NCI-H2196 (cell line): Measurements from ENCODE around the gene DPEP3.
"Not testable (repeated sequence)": the region's sequence is repeated elsewhere in the genome, so short reads cannot be mapped to it uniquely, and the experiment has no call there.

Experiments used
- DNase-seq: peaks from one replicate; lab custom pipeline; 2025; ENCODE audit not compliant: unreplicated experiment; lab: John Stamatoyannopoulos, UW

DPEP3 gene, protein sequence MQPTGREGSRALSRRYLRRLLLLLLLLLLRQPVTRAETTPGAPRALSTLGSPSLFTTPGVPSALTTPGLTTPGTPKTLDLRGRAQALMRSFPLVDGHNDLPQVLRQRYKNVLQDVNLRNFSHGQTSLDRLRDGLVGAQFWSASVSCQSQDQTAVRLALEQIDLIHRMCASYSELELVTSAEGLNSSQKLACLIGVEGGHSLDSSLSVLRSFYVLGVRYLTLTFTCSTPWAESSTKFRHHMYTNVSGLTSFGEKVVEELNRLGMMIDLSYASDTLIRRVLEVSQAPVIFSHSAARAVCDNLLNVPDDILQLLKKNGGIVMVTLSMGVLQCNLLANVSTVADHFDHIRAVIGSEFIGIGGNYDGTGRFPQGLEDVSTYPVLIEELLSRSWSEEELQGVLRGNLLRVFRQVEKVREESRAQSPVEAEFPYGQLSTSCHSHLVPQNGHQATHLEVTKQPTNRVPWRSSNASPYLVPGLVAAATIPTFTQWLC

GRCh38 chr16:67979955-67980678 lies at the start of gene DPEP3:
Gene DPEP3, minus strand, starts transcription at chr16:67980499. Its CDS starts 119 bp downstream, at chr16:67980380.
- DNase-seq: no peak

GRCh38 chr16:68028996-68029395 lies 48.7 kb upstream of the DPEP3 start:
- DNase-seq: no peak

- peak; percentile 72 for DNase-seq
Observed at GRCh38 chr16:68022728-68023537, 42.6 kb upstream of the DPEP3 start, which contains the start of the genes DDX28 and DUS2. Gene DDX28, minus strand, starts transcription at chr16:68023232. Its CDS starts 30 bp downstream, at chr16:68023202. Gene DUS2, plus strand, starts transcription at chr16:68023284. Its CDS starts 14,740 bp downstream, at chr16:68038024.

- no peak for DNase-seq
Observed at GRCh38 chr16:68022278-68022727, 42.0 kb upstream of the DPEP3 start.

GRCh38 chr16:68021490-68021889 lies 41.2 kb upstream of the DPEP3 start:
- DNase-seq: no peak

GRCh38 chr16:68019167-68019680 lies 38.9 kb upstream of the DPEP3 start:
- no peak for DNase-seq

DNA sequence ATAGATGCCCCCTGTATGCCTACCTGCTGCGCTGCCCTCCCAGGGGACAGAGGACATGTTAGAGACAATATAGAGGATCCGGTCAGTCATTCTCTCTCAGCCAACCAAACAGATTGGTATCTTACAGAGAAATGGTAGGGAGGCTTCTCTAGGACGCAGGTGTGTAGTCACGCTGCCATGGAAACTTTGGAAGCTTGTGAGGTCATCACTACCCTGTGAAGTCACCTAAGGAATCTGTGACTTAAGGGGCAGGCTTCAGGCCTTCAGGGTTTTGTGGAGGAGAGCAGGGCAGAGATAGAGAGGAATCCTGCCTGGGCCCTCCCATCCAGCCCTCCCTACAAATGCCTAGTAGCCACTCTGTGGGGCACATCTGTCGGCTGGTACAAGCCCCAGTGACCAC lies 35.4 kb upstream of the DPEP3 start, which contains the start of gene DPEP2NB:
Gene DPEP2NB, minus strand, starts transcription at position 231 of the 400 bp plus-strand sequence. Its CDS starts 141 bp downstream, at position 90.
- DNase-seq: no peak

DNA sequence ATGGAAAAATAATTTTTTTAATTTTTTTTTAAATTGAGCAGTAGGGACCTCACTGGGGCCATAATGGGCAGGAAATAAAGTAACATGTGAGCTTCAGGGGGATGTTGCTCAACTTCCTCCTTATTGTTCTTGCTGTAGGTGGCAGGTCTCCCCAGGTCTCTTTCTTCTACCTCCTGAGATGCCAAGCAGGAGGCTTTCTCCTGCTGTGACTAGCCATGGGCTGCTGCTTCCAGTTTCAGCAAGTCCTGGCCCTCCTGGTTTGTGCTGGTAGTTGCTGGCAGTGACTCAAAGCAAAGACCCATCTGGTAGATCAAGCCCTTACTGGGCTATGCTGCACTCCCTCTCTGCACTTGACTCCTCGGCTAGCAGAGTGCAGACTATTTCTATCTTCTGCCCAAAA lies 33.1 kb upstream of the DPEP3 start:
- no peak for DNase-seq

DNA sequence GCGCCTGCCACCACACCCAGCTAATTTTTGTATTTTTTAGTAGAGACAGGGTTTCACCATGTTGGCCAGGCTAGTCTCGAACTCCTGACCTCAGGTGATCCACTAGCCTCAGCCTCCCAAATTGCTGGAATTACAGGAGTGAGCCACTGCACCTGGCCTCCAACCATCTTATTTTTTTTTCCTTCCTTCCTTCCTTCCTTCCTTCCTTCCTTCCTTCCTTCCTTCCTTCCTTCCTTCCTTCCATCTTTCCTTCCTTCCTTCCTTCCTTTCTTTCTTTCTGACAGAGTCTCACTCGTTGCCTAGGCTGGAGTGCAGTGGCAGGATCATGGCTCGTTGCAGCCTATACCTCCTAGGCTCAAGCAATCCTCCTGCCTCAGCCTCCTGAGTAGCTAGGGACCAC lies 29.6 kb upstream of the DPEP3 start:
- not testable (repeated sequence) for DNase-seq

DNA sequence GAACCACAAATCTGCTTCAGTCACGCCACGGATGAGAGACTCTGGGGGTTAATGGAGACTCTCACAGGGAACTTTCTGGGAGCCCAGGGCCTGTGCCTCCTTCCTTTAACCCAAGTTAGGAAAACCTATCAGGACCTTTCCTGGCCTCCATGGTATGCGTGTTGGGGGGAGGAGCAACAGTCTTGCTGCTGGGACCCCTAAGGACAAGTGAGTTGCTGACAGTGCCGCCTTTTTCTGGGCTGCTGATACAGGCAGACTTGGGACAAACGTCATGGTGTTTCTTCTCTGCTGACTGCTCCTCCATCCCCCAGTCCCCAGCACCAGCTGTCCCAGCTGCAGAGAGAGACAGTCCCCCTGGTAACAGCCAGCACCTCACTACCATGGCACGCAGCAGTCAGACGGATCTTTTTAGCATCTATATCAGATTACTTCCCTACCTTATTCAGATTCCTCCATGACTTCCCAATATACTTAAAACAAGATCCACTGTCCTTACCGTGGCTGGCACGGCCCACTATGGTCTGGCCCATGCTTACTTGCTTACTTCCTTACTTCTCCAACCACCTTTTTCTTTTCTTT lies 28.9 kb upstream of the DPEP3 start:
- no peak for DNase-seq

DNA sequence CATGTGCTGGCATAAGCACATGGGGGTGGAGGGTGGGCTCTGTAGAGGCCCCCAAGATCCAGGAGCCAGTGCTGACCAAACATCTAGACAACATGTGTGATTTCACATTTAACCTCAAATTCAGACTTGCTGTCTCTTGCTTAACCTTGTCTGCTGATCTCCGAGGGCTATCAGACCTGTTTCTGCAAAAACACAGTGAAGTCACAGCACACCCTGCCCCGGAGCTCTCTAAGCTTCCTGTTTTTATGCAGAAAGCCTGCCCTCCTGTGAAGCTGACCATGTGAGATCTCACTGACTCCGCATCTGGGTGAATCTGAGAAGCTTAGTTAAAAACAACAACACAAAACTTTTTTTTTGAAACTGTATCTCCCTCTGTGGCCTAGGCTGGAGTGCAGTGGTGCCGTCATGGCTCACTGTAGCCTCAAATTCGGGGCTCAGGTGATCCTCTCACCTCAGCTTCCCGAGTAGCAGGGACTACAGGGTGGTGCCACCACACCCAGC lies 25.5 kb upstream of the DPEP3 start:
- no peak for DNase-seq

GRCh38 chr16:68005211-68005610 lies 24.9 kb upstream of the DPEP3 start:
- DNase-seq: no peak

GRCh38 chr16:68003031-68003430 lies 22.7 kb upstream of the DPEP3 start:
- DNase-seq: no peak

DNA sequence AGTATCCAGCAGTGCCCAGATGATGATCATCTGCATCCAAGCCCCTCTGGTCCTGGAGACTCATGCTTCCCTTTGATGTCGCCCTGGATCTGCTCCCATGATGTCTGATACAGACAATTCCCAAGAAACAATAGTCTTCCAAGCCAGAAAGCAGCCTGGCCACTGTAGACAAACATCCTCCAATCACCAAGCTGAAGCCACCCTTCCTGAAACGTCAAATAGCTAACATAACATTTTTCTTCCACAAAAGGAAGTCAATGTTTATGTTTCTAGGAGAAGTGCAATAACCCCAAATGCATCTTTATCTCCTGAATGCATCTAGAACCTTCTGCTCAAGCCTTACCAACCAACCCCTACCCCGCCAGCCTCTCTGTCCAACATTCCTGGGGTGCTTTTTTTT lies 20.2 kb upstream of the DPEP3 start:
- no peak for DNase-seq

- no peak for DNase-seq
Observed at GRCh38 chr16:67999985-68000384, 19.7 kb upstream of the DPEP3 start.

- DNase-seq: not testable (repeated sequence)
Observed at GRCh38 chr16:67998779-67999688, 18.7 kb upstream of the DPEP3 start, which contains the start of gene DPEP2. Gene DPEP2, minus strand, starts transcription at chr16:67999484. Its CDS starts 6,272 bp downstream, at chr16:67993212.

DNA sequence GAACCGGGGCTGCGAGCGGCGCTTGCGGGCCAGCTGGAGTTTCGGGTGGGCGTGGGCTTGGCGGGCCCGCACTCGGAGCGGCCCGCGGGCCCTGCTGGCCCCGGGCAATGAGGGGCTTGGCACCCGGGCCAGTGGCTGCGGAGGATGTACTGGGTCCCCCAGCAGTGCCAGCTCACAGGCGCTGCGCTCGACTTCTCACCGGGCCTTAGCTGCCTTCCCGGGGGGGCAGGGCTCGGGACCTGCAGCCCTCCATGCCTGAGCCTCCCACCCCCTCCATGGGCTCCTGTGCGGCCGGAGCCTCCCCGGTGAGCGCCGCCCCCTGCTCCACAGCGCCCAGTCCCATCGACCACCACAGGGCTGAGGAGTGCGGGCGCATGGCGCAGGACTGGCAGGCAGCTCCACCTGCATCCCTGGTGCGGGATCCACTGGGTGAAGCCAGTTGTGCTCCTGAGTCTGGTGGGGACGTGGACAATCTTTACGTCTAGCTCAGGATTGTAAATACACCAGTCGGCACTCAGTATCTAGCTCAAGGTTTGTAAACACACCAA lies 18.0 kb upstream of the DPEP3 start:
- not testable (repeated sequence) for DNase-seq

DNA sequence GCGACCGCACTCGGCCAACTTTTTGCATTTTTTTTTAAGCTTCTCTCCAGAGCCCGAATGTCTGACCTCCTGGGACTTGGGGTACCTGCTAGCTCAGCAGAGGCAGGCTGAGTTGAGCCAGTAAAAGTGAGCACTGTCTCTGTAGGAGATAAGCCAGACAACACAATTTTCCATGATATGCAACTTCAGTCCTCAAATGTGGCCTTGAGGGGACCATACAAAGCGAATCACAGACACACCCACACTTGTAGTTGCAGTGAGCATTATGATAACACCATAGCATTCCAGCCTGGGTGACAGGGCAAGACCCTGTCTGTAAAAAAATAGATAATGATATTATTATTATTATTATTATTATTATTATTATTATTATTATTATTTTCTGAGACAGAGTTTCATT lies 16.4 kb upstream of the DPEP3 start:
- DNase-seq: no peak

DNA sequence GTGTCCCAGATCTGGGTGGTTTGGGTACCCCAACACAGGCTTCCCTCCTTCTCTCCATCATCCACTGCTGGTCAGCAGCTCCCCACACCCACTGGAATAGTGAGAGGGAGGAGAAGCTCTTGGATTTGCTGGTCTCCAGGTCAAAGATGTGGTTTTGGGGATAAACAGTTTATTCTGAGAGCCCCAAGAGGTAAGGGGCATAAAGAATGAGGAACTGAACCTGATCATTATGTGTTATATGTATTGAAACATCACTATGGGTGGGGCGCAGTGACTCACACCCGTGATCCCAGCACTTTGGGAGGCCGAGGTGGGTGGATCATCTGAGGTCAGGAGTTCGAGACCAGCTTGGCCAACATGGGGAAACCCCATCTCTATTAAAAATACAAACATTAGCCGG lies 15.1 kb upstream of the DPEP3 start:
- DNase-seq: no peak
